Activated naive CD4-positive, alpha-beta T cell treated with anti-CD3 and anti-CD28 coated beads, Interleukin-2, amount 50 U/mL, for 24 hours (primary cell): Measurements from ENCODE around the gene RGS7.
"Not testable (repeated sequence)": the region's sequence is repeated elsewhere in the genome, so short reads cannot be mapped to it uniquely, and the experiment has no call there.

ENCODE experiments used
- H3K27ac Mint-ChIP-seq: one replicate; pipeline ENCODE4 v1.8.0; 2021; ENCODE audit warnings: mild to moderate bottlenecking, mixed read lengths
- H3K27me3 Mint-ChIP-seq: one replicate; pipeline ENCODE4 v1.8.0; 2021; ENCODE audit warnings: mixed read lengths
- H3K36me3 Mint-ChIP-seq: one replicate; pipeline ENCODE4 v1.8.0; 2021; ENCODE audit warnings: mixed read lengths
- H3K4me1 Mint-ChIP-seq: one replicate; pipeline ENCODE4 v1.8.0; 2021; ENCODE audit warnings: mixed read lengths
- H3K4me3 Mint-ChIP-seq: one replicate; pipeline ENCODE4 v1.8.0; 2021; ENCODE audit warnings: mild to moderate bottlenecking, mixed read lengths
- H3K9me3 Mint-ChIP-seq: one replicate; pipeline ENCODE4 v1.8.0; 2021; ENCODE audit warnings: mixed read lengths

RGS7 gene

GRCh38 chr1:240912821-240913220, 444.2 kb downstream of the RGS7 start:
- Mint-ChIP-seq H3K9me3 (peaks cover 5% of the 10 kb centered on the region), H3K27me3 (no peaks in the 10 kb centered on the region), H3K36me3 (no peaks in the 10 kb centered on the region), H3K4me1 (no peaks in the 10 kb centered on the region), H3K27ac (no peak overlapping the region), H3K4me3 (no peak overlapping the region)

GRCh38 chr1:240909701-240910457, 447.1 kb downstream of the RGS7 start:
- no peaks in the 10 kb centered on the region for H3K4me1 Mint-ChIP-seq
- H3K27me3 Mint-ChIP-seq = no peaks in the 10 kb centered on the region
- H3K4me3 Mint-ChIP-seq = no peak overlapping the region
- H3K27ac Mint-ChIP-seq = no peak overlapping the region
- peaks cover 5% of the 10 kb centered on the region for H3K9me3 Mint-ChIP-seq
- H3K36me3 Mint-ChIP-seq = no peaks in the 10 kb centered on the region

GRCh38 chr1:240906477-240906876, 450.5 kb downstream of the RGS7 start:
- no peak overlapping the region for H3K27ac Mint-ChIP-seq
- peaks cover 10% of the 10 kb centered on the region for H3K9me3 Mint-ChIP-seq
- H3K36me3 Mint-ChIP-seq = no peaks in the 10 kb centered on the region
- no peak overlapping the region for H3K4me3 Mint-ChIP-seq
- H3K27me3 Mint-ChIP-seq = no peaks in the 10 kb centered on the region
- no peaks in the 10 kb centered on the region for H3K4me1 Mint-ChIP-seq

GRCh38 chr1:240905225-240905765, 451.7 kb downstream of the RGS7 start:
- no peak overlapping the region for H3K4me3 Mint-ChIP-seq
- H3K27ac Mint-ChIP-seq = no peak overlapping the region
- H3K36me3 Mint-ChIP-seq = no peaks in the 10 kb centered on the region
- no peaks in the 10 kb centered on the region for H3K27me3 Mint-ChIP-seq
- H3K9me3 Mint-ChIP-seq = peaks cover 10% of the 10 kb centered on the region
- H3K4me1 Mint-ChIP-seq = no peaks in the 10 kb centered on the region

- not testable (repeated sequence) for H3K4me1 Mint-ChIP-seq, H3K4me3 Mint-ChIP-seq, H3K27me3 Mint-ChIP-seq, H3K27ac Mint-ChIP-seq, H3K9me3 Mint-ChIP-seq, H3K36me3 Mint-ChIP-seq
Observed at GRCh38 chr1:240895424-240895823, 461.6 kb downstream of the RGS7 start.

- H3K9me3 Mint-ChIP-seq = no peaks in the 10 kb centered on the region
- no peak overlapping the region for H3K27ac Mint-ChIP-seq
- no peaks in the 10 kb centered on the region for H3K4me1 Mint-ChIP-seq
- no peaks in the 10 kb centered on the region for H3K36me3 Mint-ChIP-seq
- no peak overlapping the region for H3K4me3 Mint-ChIP-seq
- H3K27me3 Mint-ChIP-seq = no peaks in the 10 kb centered on the region
Observed at GRCh38 chr1:240888787-240889048, 468.3 kb downstream of the RGS7 start.

- Mint-ChIP-seq H3K36me3 (no peaks in the 10 kb centered on the region), H3K9me3 (no peaks in the 10 kb centered on the region), H3K27ac (no peak overlapping the region), H3K27me3 (no peaks in the 10 kb centered on the region), H3K4me1 (no peaks in the 10 kb centered on the region), H3K4me3 (no peak overlapping the region)
Observed at GRCh38 chr1:240888039-240888786, 468.8 kb downstream of the RGS7 start.

GRCh38 chr1:240883490-240883889, 473.5 kb downstream of the RGS7 start:
- no peak overlapping the region for H3K27ac Mint-ChIP-seq
- H3K4me3 Mint-ChIP-seq = no peak overlapping the region
- peaks cover 7% of the 10 kb centered on the region for H3K9me3 Mint-ChIP-seq
- H3K4me1 Mint-ChIP-seq = no peaks in the 10 kb centered on the region
- H3K36me3 Mint-ChIP-seq = no peaks in the 10 kb centered on the region
- H3K27me3 Mint-ChIP-seq = no peaks in the 10 kb centered on the region

- not testable (repeated sequence) for H3K36me3 Mint-ChIP-seq, H3K4me3 Mint-ChIP-seq, H3K27ac Mint-ChIP-seq, H3K4me1 Mint-ChIP-seq, H3K27me3 Mint-ChIP-seq, H3K9me3 Mint-ChIP-seq
Observed at GRCh38 chr1:240882656-240883308, 474.2 kb downstream of the RGS7 start.

GRCh38 chr1:240878631-240879030, 478.4 kb downstream of the RGS7 start:
- Mint-ChIP-seq H3K4me3 (no peak overlapping the region), H3K9me3 (peaks cover 13% of the 10 kb centered on the region), H3K36me3 (no peaks in the 10 kb centered on the region), H3K27me3 (no peaks in the 10 kb centered on the region), H3K27ac (no peak overlapping the region), H3K4me1 (no peaks in the 10 kb centered on the region)

- H3K36me3 Mint-ChIP-seq = no peaks in the 10 kb centered on the region
- H3K4me3 Mint-ChIP-seq = no peak overlapping the region
- no peaks in the 10 kb centered on the region for H3K4me1 Mint-ChIP-seq
- H3K9me3 Mint-ChIP-seq = peaks cover 13% of the 10 kb centered on the region
- no peaks in the 10 kb centered on the region for H3K27me3 Mint-ChIP-seq
- H3K27ac Mint-ChIP-seq = no peak overlapping the region
Observed at GRCh38 chr1:240877605-240878004, 479.4 kb downstream of the RGS7 start.

- Mint-ChIP-seq H3K27me3 (no peaks in the 10 kb centered on the region), H3K4me1 (no peaks in the 10 kb centered on the region), H3K9me3 (peaks cover 13% of the 10 kb centered on the region), H3K27ac (no peak overlapping the region), H3K36me3 (no peaks in the 10 kb centered on the region), H3K4me3 (no peak overlapping the region)
Observed at GRCh38 chr1:240876071-240876470, 480.9 kb downstream of the RGS7 start.

GRCh38 chr1:240869071-240869470, 487.9 kb downstream of the RGS7 start:
- no peaks in the 10 kb centered on the region for H3K27me3 Mint-ChIP-seq
- H3K27ac Mint-ChIP-seq = no peak overlapping the region
- no peak overlapping the region for H3K4me3 Mint-ChIP-seq
- H3K36me3 Mint-ChIP-seq = no peaks in the 10 kb centered on the region
- H3K9me3 Mint-ChIP-seq = no peaks in the 10 kb centered on the region
- H3K4me1 Mint-ChIP-seq = no peaks in the 10 kb centered on the region

GRCh38 chr1:240866724-240867123, 490.3 kb downstream of the RGS7 start:
- no peaks in the 10 kb centered on the region for H3K9me3 Mint-ChIP-seq
- no peak overlapping the region for H3K27ac Mint-ChIP-seq
- no peaks in the 10 kb centered on the region for H3K27me3 Mint-ChIP-seq
- no peak overlapping the region for H3K4me3 Mint-ChIP-seq
- H3K36me3 Mint-ChIP-seq = no peaks in the 10 kb centered on the region
- H3K4me1 Mint-ChIP-seq = no peaks in the 10 kb centered on the region

GRCh38 chr1:240860023-240860422, 497.0 kb downstream of the RGS7 start:
- Mint-ChIP-seq H3K9me3 (peaks cover 4% of the 10 kb centered on the region), H3K36me3 (no peaks in the 10 kb centered on the region), H3K27ac (no peak overlapping the region), H3K4me3 (no peak overlapping the region), H3K4me1 (no peaks in the 10 kb centered on the region), H3K27me3 (no peaks in the 10 kb centered on the region)

- H3K4me3 Mint-ChIP-seq = no peak overlapping the region
- no peaks in the 10 kb centered on the region for H3K4me1 Mint-ChIP-seq
- H3K27me3 Mint-ChIP-seq = no peaks in the 10 kb centered on the region
- H3K27ac Mint-ChIP-seq = no peak overlapping the region
- peaks cover 11% of the 10 kb centered on the region for H3K9me3 Mint-ChIP-seq
- no peaks in the 10 kb centered on the region for H3K36me3 Mint-ChIP-seq
Observed at GRCh38 chr1:240854367-240854766, 502.6 kb downstream of the RGS7 start.
